Measurements from ENCODE around the gene RPL22L1.

GRCh38 chr3:170876537-170876936 lies 6.5 kb upstream of the RPL22L1 start:
- TF ChIP-seq POLR2AphosphoS5 (IDR thresholded peaks at IDR 0.05) (no peak), CTCF (IDR thresholded peaks at IDR 0.05) (no peak), POLR2A (IDR thresholded peaks at IDR 0.05) (no peak), EP300 (IDR thresholded peaks at IDR 0.05) (no peak)

All from sigmoid colon (tissue), 4 donors.